Measurements from ENCODE around the gene RNU5B-1.

Gene RNU5B-1

GRCh38 chr15:65304381-65305149 is at the start of gene RNU5B-1:
Gene RNU5B-1, plus strand, starts transcription at chr15:65304677.
- TF ChIP-seq POLR2A (IDR thresholded peaks at IDR 0.05; ENCODE audit: low read length) (peak; percentile 100), GATA1 (IDR thresholded peaks at IDR 0.05; ENCODE audit: low read depth, low read length) (no peak)
- peak; percentile 91 to 93 for DNase-seq

DNA sequence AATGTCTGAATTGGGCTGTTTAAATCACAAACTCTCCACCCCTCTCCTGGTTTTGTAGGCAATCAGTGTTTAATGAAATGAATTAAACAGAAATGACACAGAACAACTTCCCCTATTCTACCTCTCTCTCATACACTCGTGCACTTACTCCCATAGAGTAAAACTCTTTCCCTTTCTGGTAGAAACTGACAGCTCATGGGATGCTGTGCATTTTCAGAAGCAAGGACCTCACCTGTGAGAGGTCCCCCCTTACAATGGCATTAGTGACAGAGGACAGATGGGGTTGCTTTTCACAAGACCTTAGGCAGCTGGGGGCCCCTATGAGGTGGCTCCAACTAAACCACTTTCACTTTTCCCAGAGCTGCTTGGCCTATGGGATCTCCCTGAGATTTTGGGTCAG is 49.7 kb upstream of the RNU5B-1 start:
- TF ChIP-seq POLR2A (IDR thresholded peaks at IDR 0.05; ENCODE audit: low read length) (no peak), GATA1 (IDR thresholded peaks at IDR 0.05; ENCODE audit: low read depth, low read length) (no peak)
- no peak for DNase-seq

GRCh38 chr15:65255486-65256140 is 48.9 kb upstream of the RNU5B-1 start:
- TF ChIP-seq GATA1 (IDR thresholded peaks at IDR 0.05; ENCODE audit: low read depth, low read length) = no peak
- TF ChIP-seq POLR2A (IDR thresholded peaks at IDR 0.05; ENCODE audit: low read length) = no peak
- no peak for DNase-seq

DNA sequence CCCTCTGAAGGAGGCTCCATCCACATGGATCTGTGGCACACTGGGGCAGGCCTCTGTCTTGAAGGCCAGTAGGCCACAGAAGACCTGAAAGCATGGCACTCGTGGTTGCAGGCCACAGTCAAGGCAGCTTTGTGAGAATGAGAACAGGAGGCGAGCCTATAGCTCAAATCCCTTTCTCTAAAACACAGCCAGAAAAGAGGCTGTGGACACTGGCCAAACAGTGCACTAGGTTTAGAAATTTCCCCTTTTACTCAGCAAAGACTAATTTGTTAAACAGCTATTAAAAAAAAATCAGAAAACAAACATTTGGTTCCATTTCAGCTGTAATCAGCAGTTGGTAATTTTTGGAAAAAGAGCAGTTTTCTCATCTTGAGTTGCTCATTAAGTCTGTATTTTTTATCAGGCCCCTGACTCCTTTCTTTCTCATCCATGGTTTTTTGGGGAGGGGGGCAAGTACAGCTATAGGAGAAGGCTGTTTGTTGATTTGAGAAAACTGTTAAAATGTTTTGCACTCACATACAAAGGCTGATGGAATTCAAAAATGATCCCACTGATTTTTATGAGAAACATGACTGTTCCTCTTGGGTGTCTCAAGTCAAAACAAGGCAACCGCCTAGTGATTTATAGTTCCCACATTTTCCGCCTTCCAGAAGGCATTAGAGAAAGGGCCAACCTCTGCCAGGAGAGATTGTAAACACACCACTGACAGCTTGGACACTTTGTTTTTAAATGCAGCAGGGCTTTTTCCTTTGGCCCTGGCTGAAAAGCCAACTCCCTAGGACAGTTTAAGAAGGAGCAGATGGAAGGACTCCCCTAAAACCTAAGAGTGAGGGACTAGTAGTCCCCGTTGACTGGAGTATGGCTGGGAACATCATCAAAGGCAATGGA is 45.9 kb upstream of the RNU5B-1 start:
- TF ChIP-seq POLR2A (IDR thresholded peaks at IDR 0.05; ENCODE audit: low read length) (no peak), GATA1 (IDR thresholded peaks at IDR 0.05; ENCODE audit: low read depth, low read length) (no peak)
- no peak for DNase-seq

GRCh38 chr15:65259367-65259797 is 45.1 kb upstream of the RNU5B-1 start:
- TF ChIP-seq POLR2A (IDR thresholded peaks at IDR 0.05; ENCODE audit: low read length) (no peak), GATA1 (IDR thresholded peaks at IDR 0.05; ENCODE audit: low read depth, low read length) (no peak)
- DNase-seq = no peak

GRCh38 chr15:65260968-65261367 is 43.5 kb upstream of the RNU5B-1 start:
- TF ChIP-seq POLR2A (IDR thresholded peaks at IDR 0.05; ENCODE audit: low read length) (no peak), GATA1 (IDR thresholded peaks at IDR 0.05; ENCODE audit: low read depth, low read length) (no peak)

GRCh38 chr15:65263313-65263712 is 41.2 kb upstream of the RNU5B-1 start:
- DNase-seq = no peak

More at GRCh38 chr15:65260968-65261367, 43.5 kb upstream of the RNU5B-1 start:
- DNase-seq = no peak

GRCh38 chr15:65264863-65265430 is 39.5 kb upstream of the RNU5B-1 start:
- DNase-seq = no peak
- TF ChIP-seq GATA1 (IDR thresholded peaks at IDR 0.05; ENCODE audit: low read depth, low read length) = no peak

More at GRCh38 chr15:65263313-65263712, 41.2 kb upstream of the RNU5B-1 start:
- TF ChIP-seq POLR2A (IDR thresholded peaks at IDR 0.05; ENCODE audit: low read length) (no peak), GATA1 (IDR thresholded peaks at IDR 0.05; ENCODE audit: low read depth, low read length) (no peak)

GRCh38 chr15:65266469-65266868 is 38.0 kb upstream of the RNU5B-1 start:
- TF ChIP-seq POLR2A (IDR thresholded peaks at IDR 0.05; ENCODE audit: low read length) = no peak
- no peak for DNase-seq

- no peak for DNase-seq
- no peak for TF ChIP-seq POLR2A (IDR thresholded peaks at IDR 0.05; ENCODE audit: low read length)
- TF ChIP-seq GATA1 (IDR thresholded peaks at IDR 0.05; ENCODE audit: low read depth, low read length) = no peak
These were observed 36.1 kb upstream of the RNU5B-1 start for GRCh38 chr15:65268411-65268810.

DNA sequence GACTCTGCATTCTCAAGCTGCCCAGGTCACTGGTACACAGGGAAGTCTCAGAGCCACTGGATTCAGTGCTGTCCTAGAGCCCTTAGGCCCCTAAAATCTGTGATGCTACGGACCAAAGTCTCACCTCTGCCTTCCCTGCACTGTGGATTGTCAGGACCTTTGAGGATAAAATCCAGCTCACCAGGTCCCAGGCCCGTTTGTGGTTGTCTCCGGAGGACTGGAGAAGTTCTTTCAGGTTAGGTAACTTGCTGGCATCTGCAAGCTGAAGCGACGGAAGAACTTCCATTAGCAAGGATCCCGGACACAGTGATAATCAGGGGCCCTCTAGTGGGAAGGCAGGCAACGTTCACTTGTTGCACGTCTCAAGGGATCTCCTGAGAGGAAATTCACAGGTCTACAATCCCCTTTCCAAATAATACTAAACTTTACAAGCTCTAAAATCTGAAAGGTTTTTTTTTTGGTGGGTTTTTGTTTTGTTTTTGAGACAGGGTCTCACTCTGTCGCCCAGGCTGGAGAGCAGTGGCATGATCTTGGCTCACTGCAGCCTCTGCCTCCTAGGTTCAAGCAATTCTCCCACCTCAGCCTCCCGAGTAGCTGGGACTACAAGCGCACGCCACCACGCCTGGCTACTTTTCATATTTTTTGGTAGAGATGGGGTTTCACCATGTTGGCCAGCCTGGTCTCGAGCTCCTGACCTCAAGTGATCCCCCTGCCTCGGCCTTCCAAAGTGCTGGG is 33.5 kb upstream of the RNU5B-1 start:
- peak; percentile 55 to 74 for DNase-seq

DNA sequence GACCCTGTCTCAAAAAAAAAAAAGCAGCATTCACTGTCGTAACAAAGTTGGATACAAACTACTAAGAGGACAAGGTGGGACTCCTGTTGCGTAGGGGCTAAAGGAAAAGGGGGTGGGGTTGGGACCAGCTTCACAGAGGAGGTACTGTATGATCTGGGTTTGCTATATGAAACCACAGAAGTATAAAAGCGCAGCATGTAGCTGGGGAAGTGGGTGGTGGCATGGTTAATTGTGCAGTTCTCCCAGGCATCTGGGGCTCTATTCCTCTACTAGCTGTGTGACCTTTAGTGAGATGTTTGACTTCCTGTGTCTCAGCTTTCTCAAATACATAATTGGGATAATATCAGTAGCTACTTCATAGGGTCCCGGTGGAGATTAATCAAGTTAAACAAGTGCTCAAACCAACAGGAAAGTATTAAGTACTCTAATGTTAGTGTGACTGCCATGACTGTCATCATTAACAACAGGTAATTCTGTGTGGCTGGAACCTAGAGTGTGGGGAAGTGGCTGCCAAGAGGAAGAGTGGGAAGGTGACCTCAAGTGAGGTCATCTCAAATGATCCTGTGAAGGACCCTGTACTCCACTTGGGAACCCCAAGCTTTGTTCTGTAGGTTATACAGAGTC is 29.3 kb upstream of the RNU5B-1 start:
- TF ChIP-seq POLR2A (IDR thresholded peaks at IDR 0.05; ENCODE audit: low read length) (no peak), GATA1 (IDR thresholded peaks at IDR 0.05; ENCODE audit: low read depth, low read length) (no peak)
- DNase-seq = no peak

- DNase-seq = peak in 1 of 2 experiments; percentile 17
- no peak for TF ChIP-seq POLR2A (IDR thresholded peaks at IDR 0.05; ENCODE audit: low read length)
- TF ChIP-seq GATA1 (IDR thresholded peaks at IDR 0.05; ENCODE audit: low read depth, low read length) = no peak
These were observed 28.8 kb upstream of the RNU5B-1 start for GRCh38 chr15:65275728-65276126.
